22Rv1 (cell line): ENCODE data around the gene HIVEP2.

Experiments
- H3K27ac ChIP-seq: fragments of 450-650 bp; 2 replicates; pipeline ENCODE4 v1.5.1; 2017
- CTCF ChIP-seq: fragments of 450-650 bp; IDR thresholded peaks from 2 replicates; pipeline ENCODE4 v1.5.1; 2017; ENCODE audit warnings: mild to moderate bottlenecking
- ZFX ChIP-seq: fragments of 450-650 bp; IDR thresholded peaks from 2 replicates; pipeline ENCODE4 v1.6.1; 2017; ENCODE audit warnings: antibody characterized with exemption, borderline replicate concordance

Gene HIVEP2

DNA sequence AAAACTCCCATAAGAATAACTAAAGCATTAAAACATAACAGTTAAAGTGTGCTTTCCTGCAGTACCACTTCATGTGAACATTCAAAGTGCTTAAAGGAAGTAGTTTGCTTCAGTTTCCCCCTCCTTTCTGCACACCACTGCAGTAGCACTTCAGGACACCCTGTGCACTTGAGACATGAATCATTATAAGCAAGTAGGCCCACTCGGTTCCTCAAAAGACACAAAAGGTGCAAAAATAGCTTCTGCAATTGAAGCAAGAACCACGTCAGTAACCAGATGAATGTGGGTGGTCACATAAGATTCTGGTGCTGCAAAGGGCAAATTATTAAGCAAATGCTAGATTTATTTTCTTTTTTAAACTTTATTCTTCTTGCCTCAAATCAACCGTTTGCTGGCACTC lies 160.6 kb downstream of the HIVEP2 start:
- TF ChIP-seq ZFX (no peak), CTCF (no peak)
- H3K27ac ChIP-seq = no peak overlapping the region

DNA sequence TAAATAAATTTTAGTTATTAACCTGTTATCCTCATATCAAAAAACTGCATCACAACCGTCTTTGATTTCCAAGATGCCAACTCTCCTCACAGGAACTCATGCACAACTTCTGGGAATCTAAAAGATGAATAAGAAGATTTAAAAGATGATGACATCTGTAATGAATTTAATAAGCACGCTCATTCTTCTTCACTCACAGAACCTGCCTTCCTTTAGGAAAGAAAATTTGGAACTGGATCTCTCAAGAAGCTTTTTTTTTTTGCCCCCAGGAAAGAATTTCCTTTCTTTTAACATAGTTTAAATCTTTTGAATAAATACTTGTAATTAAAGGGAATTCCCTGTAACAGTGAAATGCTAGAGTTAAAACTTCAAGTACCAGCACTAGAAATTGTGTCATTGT lies 161.5 kb downstream of the HIVEP2 start:
- TF ChIP-seq ZFX (no peak), CTCF (no peak)
- no peak overlapping the region for H3K27ac ChIP-seq

- TF ChIP-seq ZFX (no peak), CTCF (no peak)
- H3K27ac ChIP-seq = no peak overlapping the region
Measured at GRCh38 chr6:142781129-142781528, 163.8 kb downstream of the HIVEP2 start.

GRCh38 chr6:142773859-142774648 lies 170.9 kb downstream of the HIVEP2 start:
- TF ChIP-seq ZFX (no peak), CTCF (no peak)
- no peak overlapping the region for H3K27ac ChIP-seq

- TF ChIP-seq ZFX (no peak), CTCF (no peak)
- no peak overlapping the region for H3K27ac ChIP-seq
Measured at GRCh38 chr6:142773324-142773723, 171.7 kb downstream of the HIVEP2 start.

GRCh38 chr6:142771162-142771561 lies 173.8 kb downstream of the HIVEP2 start:
- H3K27ac ChIP-seq = no peak overlapping the region
- TF ChIP-seq CTCF (no peak), ZFX (no peak)

DNA sequence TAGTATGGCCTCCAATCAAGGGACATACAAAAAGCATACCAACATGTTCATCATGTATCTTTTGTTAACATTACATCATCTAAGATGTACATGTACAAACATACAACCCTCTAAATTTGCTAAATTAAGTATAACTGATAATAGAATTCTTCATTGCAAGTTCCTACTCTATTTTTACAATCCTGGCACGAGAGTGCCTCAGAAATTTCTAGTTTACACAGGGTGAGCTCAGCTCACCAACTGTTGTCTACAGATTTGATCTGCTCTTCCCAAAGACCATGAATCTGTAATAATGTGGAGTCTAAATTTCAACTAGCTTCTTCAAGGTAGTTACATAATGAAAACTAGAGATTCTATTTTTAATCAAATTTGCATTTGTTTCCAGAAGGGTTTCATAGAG lies 179.7 kb downstream of the HIVEP2 start:
- H3K27ac ChIP-seq = no peak overlapping the region
- TF ChIP-seq ZFX (no peak), CTCF (no peak)
